Fibroblast of mammary gland (primary cell): ENCODE measurements around the gene PPP1R16B.
A peak's percentile ranks its signal among the peaks of the same experiment; 100 is the strongest.

Experiments
- DNase-seq: peaks from one replicate; pipeline ENCODE4 v3.0.0-alpha.2; 2010; ENCODE audit warnings: low read depth
- H3K4me3 ChIP-seq: 2 replicates; pipeline ENCODE4 v1.5.1; 2011; ENCODE audit warnings: low read depth, mild to moderate bottlenecking, low read length, moderate library complexity; ENCODE audit not compliant: control insufficient read depth
- TF ChIP-seq, protein P1 (sequence below): conservative IDR thresholded peaks from 2 replicates; pipeline ENCODE4 v1.5.1; 2011; ENCODE audit warnings: low read depth, low read length, inconsistent platforms; ENCODE audit not compliant: control insufficient read depth, insufficient read depth

Gene PPP1R16B

DNA sequence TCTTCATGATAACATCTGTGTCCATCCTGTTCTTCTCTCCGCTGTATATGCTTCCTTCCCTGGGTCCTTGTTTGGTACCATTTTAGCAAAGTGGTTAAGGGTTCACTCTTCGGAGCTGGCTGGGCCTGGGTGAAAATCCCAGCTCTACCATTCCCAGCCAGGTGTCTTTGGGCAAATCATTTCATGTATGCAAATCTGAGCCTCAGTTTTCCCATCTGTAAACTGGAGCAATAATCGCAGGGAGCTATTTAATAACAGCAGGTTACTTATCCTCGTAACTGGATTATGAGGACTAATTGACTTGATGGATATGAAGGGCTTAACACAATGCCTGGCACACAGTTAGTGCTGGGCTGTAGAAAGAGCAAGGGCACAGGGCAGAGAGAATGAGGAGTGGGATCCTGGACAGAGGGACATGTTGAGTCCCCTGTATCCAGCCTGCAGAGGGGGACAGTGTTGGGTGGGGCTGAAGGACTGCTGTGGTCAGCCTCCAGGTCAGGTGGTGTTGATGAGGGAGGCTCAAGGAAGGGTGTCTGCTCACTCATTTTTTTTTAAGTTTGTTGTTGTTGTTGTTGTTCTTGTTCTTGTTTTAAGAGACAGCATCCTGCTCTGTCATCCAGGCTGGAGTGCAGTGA, 76.4 kb downstream of the PPP1R16B start:
- no peak overlapping the region for H3K4me3 ChIP-seq
- TF ChIP-seq, protein P1, sequence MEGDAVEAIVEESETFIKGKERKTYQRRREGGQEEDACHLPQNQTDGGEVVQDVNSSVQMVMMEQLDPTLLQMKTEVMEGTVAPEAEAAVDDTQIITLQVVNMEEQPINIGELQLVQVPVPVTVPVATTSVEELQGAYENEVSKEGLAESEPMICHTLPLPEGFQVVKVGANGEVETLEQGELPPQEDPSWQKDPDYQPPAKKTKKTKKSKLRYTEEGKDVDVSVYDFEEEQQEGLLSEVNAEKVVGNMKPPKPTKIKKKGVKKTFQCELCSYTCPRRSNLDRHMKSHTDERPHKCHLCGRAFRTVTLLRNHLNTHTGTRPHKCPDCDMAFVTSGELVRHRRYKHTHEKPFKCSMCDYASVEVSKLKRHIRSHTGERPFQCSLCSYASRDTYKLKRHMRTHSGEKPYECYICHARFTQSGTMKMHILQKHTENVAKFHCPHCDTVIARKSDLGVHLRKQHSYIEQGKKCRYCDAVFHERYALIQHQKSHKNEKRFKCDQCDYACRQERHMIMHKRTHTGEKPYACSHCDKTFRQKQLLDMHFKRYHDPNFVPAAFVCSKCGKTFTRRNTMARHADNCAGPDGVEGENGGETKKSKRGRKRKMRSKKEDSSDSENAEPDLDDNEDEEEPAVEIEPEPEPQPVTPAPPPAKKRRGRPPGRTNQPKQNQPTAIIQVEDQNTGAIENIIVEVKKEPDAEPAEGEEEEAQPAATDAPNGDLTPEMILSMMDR = no peak
- DNase-seq = no peak

DNA sequence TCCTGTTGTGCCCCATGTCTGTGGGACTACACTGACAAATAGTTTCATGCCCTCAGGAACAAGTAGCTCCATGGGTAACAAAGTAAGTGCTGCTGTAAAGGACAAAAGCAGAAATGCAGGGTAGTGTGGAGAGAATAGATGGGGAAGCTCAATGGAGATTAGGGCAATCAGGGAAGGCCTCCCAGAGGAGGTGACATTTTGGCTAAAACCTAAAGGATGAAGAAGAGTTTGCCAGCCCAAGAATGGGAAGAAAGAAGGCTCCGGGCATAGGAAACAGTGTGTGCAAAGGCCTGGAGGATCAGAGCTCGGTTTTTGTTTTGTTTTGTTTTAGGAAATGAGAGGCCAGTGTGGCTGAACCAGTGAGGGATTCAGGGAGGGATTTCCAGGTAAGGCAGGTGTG, 77.1 kb downstream of the PPP1R16B start:
- no peak overlapping the region for H3K4me3 ChIP-seq
- TF ChIP-seq, protein P1 = no peak
- DNase-seq = no peak

DNA sequence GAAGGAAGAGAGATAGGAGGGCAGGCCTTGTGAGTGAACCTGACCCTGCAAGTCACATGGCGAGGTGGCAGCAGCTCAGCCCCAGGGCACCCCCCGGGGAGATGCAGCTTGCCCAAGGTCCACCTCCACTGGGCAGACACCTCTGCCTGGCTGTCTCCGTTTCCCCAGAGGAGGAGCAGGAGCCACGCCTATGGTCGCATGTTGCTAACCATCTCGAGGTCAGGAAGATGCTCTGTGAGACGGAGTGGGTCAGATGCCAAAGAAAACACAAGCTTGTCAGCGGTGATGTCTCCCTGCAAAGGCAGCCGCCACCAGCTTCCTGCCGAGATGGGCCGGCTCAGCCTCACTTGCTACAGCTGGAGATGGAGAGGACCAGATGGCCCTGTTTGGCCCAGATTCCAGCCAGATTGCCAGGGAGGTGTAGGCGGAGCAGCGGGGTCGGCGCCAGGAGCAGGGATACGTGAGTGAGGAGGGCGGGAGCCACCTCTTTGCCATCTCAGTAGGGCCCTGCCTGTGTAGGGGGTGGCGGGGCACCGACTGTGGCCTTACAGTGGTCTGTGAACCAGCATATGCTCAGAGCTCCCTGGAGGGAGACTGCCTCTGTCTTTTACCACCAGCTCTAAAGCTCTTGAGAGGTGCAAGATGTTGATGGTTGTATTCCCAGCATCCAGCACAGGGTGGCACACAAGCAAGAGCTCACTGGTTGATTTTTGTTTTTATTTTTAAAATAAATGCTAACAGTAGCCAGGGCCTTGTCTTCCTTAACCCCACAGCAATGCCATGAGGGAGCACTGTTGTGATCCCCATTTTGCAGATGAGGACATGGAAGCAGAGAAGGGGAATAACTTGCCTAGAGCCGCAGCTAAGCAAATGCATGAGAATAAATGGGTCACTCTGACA, 77.8 kb downstream of the PPP1R16B start:
- TF ChIP-seq, protein P1 = no peak
- DNase-seq = peak; percentile 42
- no peak overlapping the region for H3K4me3 ChIP-seq

DNA sequence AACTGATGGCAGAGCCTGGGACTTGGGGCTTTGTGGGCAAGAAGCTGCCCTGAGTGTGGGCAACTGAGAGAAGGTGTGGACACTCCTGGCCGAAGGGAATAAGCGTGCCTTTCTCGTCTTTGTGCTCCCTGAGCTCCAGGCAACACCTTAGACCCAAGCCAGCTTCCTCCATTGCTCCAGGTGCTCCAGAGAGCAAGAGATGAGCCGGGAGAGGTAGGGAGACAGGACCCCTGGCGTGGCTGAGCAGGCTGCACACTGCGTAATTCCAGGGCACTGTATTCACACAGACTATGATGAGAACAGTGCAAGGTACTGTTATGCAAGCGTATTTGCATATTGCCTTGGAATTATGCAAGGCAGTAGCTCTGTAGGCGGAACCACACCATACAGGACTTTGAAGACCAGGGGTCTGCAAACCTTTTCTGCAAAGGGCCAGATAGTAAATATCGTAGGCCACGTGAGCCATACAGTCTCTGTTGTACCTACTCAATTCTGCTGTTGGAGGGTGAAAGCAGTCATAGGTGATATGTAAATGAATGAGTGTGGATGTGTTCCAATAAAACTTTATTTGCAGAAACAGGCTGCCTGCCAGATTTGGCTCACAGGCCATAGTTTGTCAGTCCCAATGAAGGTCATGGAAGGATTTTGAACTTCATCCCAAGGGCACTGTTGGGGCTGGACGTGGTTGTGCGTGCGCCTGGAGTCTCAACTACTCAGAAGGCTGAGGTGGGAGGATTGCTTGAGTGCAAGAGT, 78.7 kb downstream of the PPP1R16B start:
- TF ChIP-seq, protein P1 = no peak
- H3K4me3 ChIP-seq = no peak overlapping the region
- DNase-seq = no peak

DNA sequence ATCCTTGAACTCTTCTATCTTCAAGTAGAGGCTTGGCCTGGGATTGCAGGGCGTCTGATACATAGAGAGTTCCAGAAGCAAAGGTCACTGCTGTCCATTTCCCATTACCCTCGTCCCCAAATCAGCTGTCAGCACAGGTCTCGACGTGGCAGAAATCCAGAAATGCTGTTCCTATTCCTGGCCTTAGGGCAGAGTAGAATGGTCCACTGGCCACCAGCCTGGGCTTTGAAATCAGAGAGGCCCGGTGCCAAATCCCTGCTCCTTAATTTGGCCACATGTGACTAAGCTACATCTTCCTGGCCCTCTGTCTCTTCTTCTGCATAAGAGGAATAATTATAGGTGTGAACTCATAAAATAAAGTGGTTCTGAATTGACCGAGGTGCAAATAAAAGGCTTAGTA, 79.9 kb downstream of the PPP1R16B start:
- DNase-seq = no peak
- no peak overlapping the region for H3K4me3 ChIP-seq
- TF ChIP-seq, protein P1 = no peak

DNA sequence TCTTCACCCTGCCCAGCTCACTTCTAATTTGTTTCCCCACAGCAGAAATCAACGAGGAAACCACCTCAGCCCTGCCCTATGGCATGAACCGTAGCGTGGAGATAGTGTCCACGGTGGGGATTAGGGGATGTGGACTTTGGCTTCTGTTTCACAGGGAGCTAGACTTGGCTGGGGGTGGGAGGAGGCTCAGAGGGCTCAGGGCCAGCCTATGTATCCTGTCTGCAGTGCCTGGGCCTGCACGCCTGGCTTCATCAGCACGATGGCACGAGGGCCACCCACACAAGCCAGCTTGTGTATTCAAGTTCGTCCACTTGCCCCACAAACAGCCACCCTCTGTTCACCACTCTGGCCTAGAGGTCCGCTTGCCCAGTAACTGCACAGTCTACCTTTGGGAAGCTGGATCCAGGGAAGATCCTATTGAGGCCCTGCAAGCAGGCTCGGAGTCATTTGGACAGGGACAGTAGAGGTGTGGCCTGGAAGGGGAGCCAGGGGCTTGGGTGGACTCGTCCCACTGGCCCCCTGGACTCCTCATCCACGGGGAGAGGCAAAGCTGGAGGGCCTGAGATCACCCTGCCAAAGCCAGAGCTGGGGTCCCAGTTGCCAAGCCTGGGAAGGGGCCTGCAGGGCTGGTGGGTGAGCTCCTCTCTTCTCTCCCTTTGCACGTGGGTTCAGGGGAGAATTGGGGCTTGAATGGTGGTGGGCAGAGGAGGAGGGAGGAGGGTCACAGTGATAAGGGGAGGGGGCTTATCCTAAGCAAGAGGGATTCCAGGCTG, 82.7 kb downstream of the PPP1R16B start:
- TF ChIP-seq, protein P1 = no peak
- H3K4me3 ChIP-seq = no peak overlapping the region
- no peak for DNase-seq
